ENCODE results near the gene PHKA1. TPM values are rescaled to one million over a fixed set of nuclear protein-coding genes. Genes with fewer than 3 reads are reported as not detected.
"Not testable (repeated sequence)": the region's sequence is repeated elsewhere in the genome, so short reads cannot be mapped to it uniquely, and the experiment has no call there.

PHKA1 gene
- total RNA-seq, 2 donors from 2014 or later: 5.9 to 9.3 TPM

- H3K27me3 ChIP-seq: no peaks in the 10 kb centered on the region
- no peaks in the 10 kb centered on the region for H3K9me3 ChIP-seq
- H3K4me3 ChIP-seq: no peak overlapping the region
- no peak for DNase-seq (ENCODE audit: low spot score)
- TF ChIP-seq CTCF (IDR thresholded peaks at IDR 0.05): no peak
- no peaks in the 10 kb centered on the region for H3K4me1 ChIP-seq
- H3K27ac ChIP-seq: no peak overlapping the region
- no peaks in the 10 kb centered on the region for H3K36me3 ChIP-seq
Measured at GRCh38 chrX:72676465-72676864, 37.6 kb downstream of the PHKA1 start.

- not testable (repeated sequence) for H3K9me3 ChIP-seq; DNase-seq (ENCODE audit: low spot score); H3K4me1 ChIP-seq; H3K36me3 ChIP-seq; H3K27me3 ChIP-seq; H3K4me3 ChIP-seq; H3K27ac ChIP-seq
Measured at GRCh38 chrX:72673951-72674350, 40.2 kb downstream of the PHKA1 start.

GRCh38 chrX:72669508-72669907 is 44.6 kb downstream of the PHKA1 start:
- not testable (repeated sequence) for DNase-seq (ENCODE audit: low spot score); H3K27ac ChIP-seq; H3K4me1 ChIP-seq; H3K27me3 ChIP-seq; H3K36me3 ChIP-seq; H3K4me3 ChIP-seq; H3K9me3 ChIP-seq

- H3K9me3 ChIP-seq: peaks cover 0 to 18% of the 10 kb centered on the region in 2 donors
- no peak for DNase-seq (ENCODE audit: low spot score)
- H3K27ac ChIP-seq: no peak overlapping the region
- no peak for TF ChIP-seq CTCF (IDR thresholded peaks at IDR 0.05)
- no peaks in the 10 kb centered on the region for H3K4me1 ChIP-seq
- no peaks in the 10 kb centered on the region for H3K27me3 ChIP-seq
- no peak overlapping the region for H3K4me3 ChIP-seq
- no peaks in the 10 kb centered on the region for H3K36me3 ChIP-seq
Measured at GRCh38 chrX:72666451-72666850, 47.7 kb downstream of the PHKA1 start.

GRCh38 chrX:72663737-72664136 is 50.4 kb downstream of the PHKA1 start:
- H3K4me1 ChIP-seq: no peaks in the 10 kb centered on the region
- no peak overlapping the region for H3K27ac ChIP-seq
- H3K36me3 ChIP-seq: no peaks in the 10 kb centered on the region
- no peak for TF ChIP-seq CTCF (IDR thresholded peaks at IDR 0.05)
- no peaks in the 10 kb centered on the region for H3K27me3 ChIP-seq
- no peak overlapping the region for H3K4me3 ChIP-seq
- DNase-seq (ENCODE audit: low spot score): no peak
- peaks cover 0 to 18% of the 10 kb centered on the region in 2 donors for H3K9me3 ChIP-seq

GRCh38 chrX:72662020-72662747 is 51.9 kb downstream of the PHKA1 start:
- TF ChIP-seq CTCF (IDR thresholded peaks at IDR 0.05): no peak
- Histone ChIP-seq H3K27me3 (no peaks in the 10 kb centered on the region), H3K36me3 (no peaks in the 10 kb centered on the region), H3K4me1 (no peaks in the 10 kb centered on the region), H3K27ac (no peak overlapping the region), H3K9me3 (peaks cover 0 to 18% of the 10 kb centered on the region in 2 donors), H3K4me3 (no peak overlapping the region)
- DNase-seq (ENCODE audit: low spot score): no peak

- TF ChIP-seq CTCF (IDR thresholded peaks at IDR 0.05): no peak
- no peak overlapping the region for H3K27ac ChIP-seq
- DNase-seq (ENCODE audit: low spot score): no peak
Measured at GRCh38 chrX:72659723-72660122, 54.4 kb downstream of the PHKA1 start.

More at GRCh38 chrX:72659723-72660122, 54.4 kb downstream of the PHKA1 start:
- H3K27me3 ChIP-seq: no peaks in the 10 kb centered on the region
- H3K4me1 ChIP-seq: no peaks in the 10 kb centered on the region
- peaks cover 0 to 18% of the 10 kb centered on the region in 2 donors for H3K9me3 ChIP-seq
- no peak overlapping the region for H3K4me3 ChIP-seq
- H3K36me3 ChIP-seq: no peaks in the 10 kb centered on the region

All from right atrium auricular region (tissue), 2 donors.